ENCODE data around the gene FLRT1.

FLRT1 gene

GRCh38 chr11:64013141-64013896 is 22.4 kb upstream of the FLRT1 start:
- DNase-seq (ENCODE audit: extremely low read depth, low read depth), result no peak
- TF ChIP-seq CTCF (IDR thresholded peaks at IDR 0.05; ENCODE audit: low read depth, low read length), result no peak

GRCh38 chr11:64014356-64014755 is 21.4 kb upstream of the FLRT1 start:
- no peak for DNase-seq (ENCODE audit: extremely low read depth, low read depth)
- no peak for TF ChIP-seq CTCF (IDR thresholded peaks at IDR 0.05; ENCODE audit: low read depth, low read length)

GRCh38 chr11:64015510-64015909 is 20.2 kb upstream of the FLRT1 start:
- no peak for TF ChIP-seq CTCF (IDR thresholded peaks at IDR 0.05; ENCODE audit: low read depth, low read length)
- no peak for DNase-seq (ENCODE audit: extremely low read depth, low read depth)

- DNase-seq (ENCODE audit: extremely low read depth, low read depth), result no peak
- no peak for TF ChIP-seq CTCF (IDR thresholded peaks at IDR 0.05; ENCODE audit: low read depth, low read length)
These were observed 19.5 kb upstream of the FLRT1 start for GRCh38 chr11:64015935-64016845.

- DNase-seq (ENCODE audit: extremely low read depth, low read depth), result no peak
- TF ChIP-seq CTCF (IDR thresholded peaks at IDR 0.05; ENCODE audit: low read depth, low read length), result no peak
These were observed 17.8 kb upstream of the FLRT1 start for GRCh38 chr11:64017945-64018224.

- TF ChIP-seq CTCF (IDR thresholded peaks at IDR 0.05; ENCODE audit: low read depth, low read length), result no peak
- no peak for DNase-seq (ENCODE audit: extremely low read depth, low read depth)
These were observed 17.4 kb upstream of the FLRT1 start for GRCh38 chr11:64018310-64018709.

All from AG09319 (cell line).